HL-60 (cell line): ENCODE data around the gene CZIB.

Experiments
- GABPA ChIP-seq: IDR thresholded peaks from 2 replicates; pipeline ENCODE4 v1.6.1; 2012; ENCODE audit warnings: low read depth
- POLR2AphosphoS5 ChIP-seq: IDR thresholded peaks from 2 replicates; pipeline ENCODE4 v1.6.1; 2012; ENCODE audit warnings: low read depth
- TF ChIP-seq, protein P1 (sequence below): IDR thresholded peaks from one replicate; pipeline ENCODE4 v1.5.1; 2011; ENCODE audit warnings: low read length, control low read depth, inconsistent platforms; ENCODE audit not compliant: insufficient read depth
- TF ChIP-seq, protein P2 (sequence below): IDR thresholded peaks from 2 replicates; pipeline ENCODE4 v1.6.1; 2012; ENCODE audit warnings: low read depth; ENCODE audit not compliant: insufficient replicate concordance

DNA sequence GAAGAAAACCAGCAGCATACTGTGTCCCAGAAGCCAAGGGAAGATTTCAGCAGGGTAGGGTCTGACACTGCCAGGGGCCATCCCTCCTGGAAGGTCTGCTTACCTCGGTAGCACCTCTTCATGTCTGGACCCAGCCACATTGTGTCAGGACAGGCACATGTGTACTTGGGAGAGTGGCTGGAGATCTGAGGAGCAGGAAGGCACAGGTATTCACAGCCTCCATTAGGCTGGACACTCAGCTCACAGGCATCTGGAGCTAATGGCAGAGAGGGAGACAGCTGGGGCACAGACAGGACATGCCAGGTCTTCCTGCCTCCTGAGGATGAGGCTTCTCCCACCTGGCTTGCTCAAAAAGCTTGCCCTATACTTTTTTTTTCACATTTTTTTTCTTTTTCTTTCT lies 37.8 kb upstream of the CZIB start:
- TF ChIP-seq, protein P1, sequence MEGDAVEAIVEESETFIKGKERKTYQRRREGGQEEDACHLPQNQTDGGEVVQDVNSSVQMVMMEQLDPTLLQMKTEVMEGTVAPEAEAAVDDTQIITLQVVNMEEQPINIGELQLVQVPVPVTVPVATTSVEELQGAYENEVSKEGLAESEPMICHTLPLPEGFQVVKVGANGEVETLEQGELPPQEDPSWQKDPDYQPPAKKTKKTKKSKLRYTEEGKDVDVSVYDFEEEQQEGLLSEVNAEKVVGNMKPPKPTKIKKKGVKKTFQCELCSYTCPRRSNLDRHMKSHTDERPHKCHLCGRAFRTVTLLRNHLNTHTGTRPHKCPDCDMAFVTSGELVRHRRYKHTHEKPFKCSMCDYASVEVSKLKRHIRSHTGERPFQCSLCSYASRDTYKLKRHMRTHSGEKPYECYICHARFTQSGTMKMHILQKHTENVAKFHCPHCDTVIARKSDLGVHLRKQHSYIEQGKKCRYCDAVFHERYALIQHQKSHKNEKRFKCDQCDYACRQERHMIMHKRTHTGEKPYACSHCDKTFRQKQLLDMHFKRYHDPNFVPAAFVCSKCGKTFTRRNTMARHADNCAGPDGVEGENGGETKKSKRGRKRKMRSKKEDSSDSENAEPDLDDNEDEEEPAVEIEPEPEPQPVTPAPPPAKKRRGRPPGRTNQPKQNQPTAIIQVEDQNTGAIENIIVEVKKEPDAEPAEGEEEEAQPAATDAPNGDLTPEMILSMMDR = no peak
- TF ChIP-seq, protein P2, sequence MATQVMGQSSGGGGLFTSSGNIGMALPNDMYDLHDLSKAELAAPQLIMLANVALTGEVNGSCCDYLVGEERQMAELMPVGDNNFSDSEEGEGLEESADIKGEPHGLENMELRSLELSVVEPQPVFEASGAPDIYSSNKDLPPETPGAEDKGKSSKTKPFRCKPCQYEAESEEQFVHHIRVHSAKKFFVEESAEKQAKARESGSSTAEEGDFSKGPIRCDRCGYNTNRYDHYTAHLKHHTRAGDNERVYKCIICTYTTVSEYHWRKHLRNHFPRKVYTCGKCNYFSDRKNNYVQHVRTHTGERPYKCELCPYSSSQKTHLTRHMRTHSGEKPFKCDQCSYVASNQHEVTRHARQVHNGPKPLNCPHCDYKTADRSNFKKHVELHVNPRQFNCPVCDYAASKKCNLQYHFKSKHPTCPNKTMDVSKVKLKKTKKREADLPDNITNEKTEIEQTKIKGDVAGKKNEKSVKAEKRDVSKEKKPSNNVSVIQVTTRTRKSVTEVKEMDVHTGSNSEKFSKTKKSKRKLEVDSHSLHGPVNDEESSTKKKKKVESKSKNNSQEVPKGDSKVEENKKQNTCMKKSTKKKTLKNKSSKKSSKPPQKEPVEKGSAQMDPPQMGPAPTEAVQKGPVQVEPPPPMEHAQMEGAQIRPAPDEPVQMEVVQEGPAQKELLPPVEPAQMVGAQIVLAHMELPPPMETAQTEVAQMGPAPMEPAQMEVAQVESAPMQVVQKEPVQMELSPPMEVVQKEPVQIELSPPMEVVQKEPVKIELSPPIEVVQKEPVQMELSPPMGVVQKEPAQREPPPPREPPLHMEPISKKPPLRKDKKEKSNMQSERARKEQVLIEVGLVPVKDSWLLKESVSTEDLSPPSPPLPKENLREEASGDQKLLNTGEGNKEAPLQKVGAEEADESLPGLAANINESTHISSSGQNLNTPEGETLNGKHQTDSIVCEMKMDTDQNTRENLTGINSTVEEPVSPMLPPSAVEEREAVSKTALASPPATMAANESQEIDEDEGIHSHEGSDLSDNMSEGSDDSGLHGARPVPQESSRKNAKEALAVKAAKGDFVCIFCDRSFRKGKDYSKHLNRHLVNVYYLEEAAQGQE = no peak
- TF ChIP-seq GABPA (no peak), POLR2AphosphoS5 (no peak)
